Measurements from ENCODE around the gene LDB2.

LDB2 gene

GRCh38 chr4:16883806-16884205, 14.6 kb downstream of the LDB2 start:
- DNase-seq, result no peak

- DNase-seq, result no peak
Observed at GRCh38 chr4:16881151-16881884, 17.1 kb downstream of the LDB2 start.

- DNase-seq, result no peak
Observed at GRCh38 chr4:16875487-16875886, 23.0 kb downstream of the LDB2 start.

GRCh38 chr4:16869594-16870245, 28.7 kb downstream of the LDB2 start:
- no peak for DNase-seq

- no peak for DNase-seq
Observed at GRCh38 chr4:16868674-16869073, 29.8 kb downstream of the LDB2 start.

- DNase-seq, result no peak
Observed at GRCh38 chr4:16867827-16868226, 30.6 kb downstream of the LDB2 start.

GRCh38 chr4:16866974-16867373, 31.5 kb downstream of the LDB2 start:
- no peak for DNase-seq

- no peak for DNase-seq
Observed at GRCh38 chr4:16865897-16866283, 32.6 kb downstream of the LDB2 start.

GRCh38 chr4:16865209-16865896, 33.1 kb downstream of the LDB2 start:
- DNase-seq, result no peak

- DNase-seq, result no peak
Observed at GRCh38 chr4:16864199-16864598, 34.2 kb downstream of the LDB2 start.

GRCh38 chr4:16862697-16863096, 35.7 kb downstream of the LDB2 start:
- DNase-seq, result no peak

- no peak for DNase-seq
Observed at GRCh38 chr4:16860516-16860915, 37.9 kb downstream of the LDB2 start.

GRCh38 chr4:16859031-16859430, 39.4 kb downstream of the LDB2 start:
- DNase-seq, result no peak

- DNase-seq, result no peak
Observed at GRCh38 chr4:16858275-16858752, 40.1 kb downstream of the LDB2 start.

- no peak for DNase-seq
Observed at GRCh38 chr4:16857425-16857824, 41.0 kb downstream of the LDB2 start.

- DNase-seq, result no peak
Observed at GRCh38 chr4:16853640-16854039, 44.8 kb downstream of the LDB2 start.

GRCh38 chr4:16852644-16853043, 45.8 kb downstream of the LDB2 start:
- no peak for DNase-seq

GRCh38 chr4:16852228-16852627, 46.2 kb downstream of the LDB2 start:
- DNase-seq, result no peak

- no peak for DNase-seq
Observed at GRCh38 chr4:16846540-16847117, 51.8 kb downstream of the LDB2 start.

- DNase-seq, result no peak
Observed at GRCh38 chr4:16844816-16845586, 53.4 kb downstream of the LDB2 start.

- DNase-seq, result no peak
Observed at GRCh38 chr4:16843831-16844508, 54.5 kb downstream of the LDB2 start.

GRCh38 chr4:16838226-16838875, 60.1 kb downstream of the LDB2 start:
- DNase-seq, result no peak
